Chondrocyte (in vitro differentiated cells): ENCODE results near the gene SEMA4D. TPM values are rescaled to one million over a fixed set of nuclear protein-coding genes. Genes with fewer than 3 reads are reported as not detected.

Experiments
- DNase-seq: peaks from one replicate; pipeline ENCODE4 v3.0.0; 2021; ENCODE audit warnings: mixed read lengths, low spot score
- H3K27ac Mint-ChIP-seq: one replicate; pipeline ENCODE4 v1.8.0; 2021; ENCODE audit warnings: mild to moderate bottlenecking, moderate library complexity, mixed read lengths; ENCODE audit not compliant: unreplicated experiment
- H3K27me3 Mint-ChIP-seq: 2 replicates; pipeline ENCODE4 v1.8.0; 2021; ENCODE audit warnings: low read depth, mixed read lengths
- H3K36me3 Mint-ChIP-seq: 2 replicates; pipeline ENCODE4 v1.8.0; 2021; ENCODE audit warnings: low read depth, mixed read lengths
- H3K4me1 Mint-ChIP-seq: 2 replicates; pipeline ENCODE4 v1.8.0; 2021; ENCODE audit warnings: low read depth, mild to moderate bottlenecking, mixed read lengths
- H3K4me3 Mint-ChIP-seq: one replicate; pipeline ENCODE4 v1.8.0; 2021; ENCODE audit warnings: mild to moderate bottlenecking, moderate library complexity, mixed read lengths; ENCODE audit not compliant: unreplicated experiment
- H3K9me3 Mint-ChIP-seq: 2 replicates; pipeline ENCODE4 v1.8.0; 2021; ENCODE audit warnings: low read depth, mixed read lengths
- CTCF ChIP-seq: fragments of 200-600 bp; sonication (generic); IDR thresholded peaks from 2 replicates; pipeline ENCODE4 v1.5.0; 2021; ENCODE audit warnings: antibody characterized with exemption, mild to moderate bottlenecking, moderate library complexity
- total RNA-seq: library from RNA; stranded (reverse); gene quantifications from 3 replicates; pipeline ENCODE4 v1.2.1, GENCODE V29; 2021

Gene SEMA4D
- total RNA-seq, 1 donor from 2014 or later = 3.8 TPM

- H3K36me3 Mint-ChIP-seq = peaks cover 1% of the 10 kb centered on the region
- no peak overlapping the region for H3K4me3 Mint-ChIP-seq
- H3K27me3 Mint-ChIP-seq = peaks cover 7% of the 10 kb centered on the region
- no peaks in the 10 kb centered on the region for H3K9me3 Mint-ChIP-seq
- H3K4me1 Mint-ChIP-seq = peaks cover 5% of the 10 kb centered on the region
- no peak overlapping the region for H3K27ac Mint-ChIP-seq
- no peak for TF ChIP-seq CTCF
- no peak for DNase-seq
Observed at GRCh38 chr9:89537166-89537565, 39.3 kb upstream of the SEMA4D start.

- no peaks in the 10 kb centered on the region for H3K9me3 Mint-ChIP-seq
- no peak overlapping the region for H3K4me3 Mint-ChIP-seq
- H3K4me1 Mint-ChIP-seq = peaks cover 5% of the 10 kb centered on the region
- H3K27ac Mint-ChIP-seq = no peak overlapping the region
- DNase-seq = no peak
- TF ChIP-seq CTCF = no peak
- H3K36me3 Mint-ChIP-seq = peaks cover 1% of the 10 kb centered on the region
- peaks cover 5% of the 10 kb centered on the region for H3K27me3 Mint-ChIP-seq
Observed at GRCh38 chr9:89536600-89536999, 38.7 kb upstream of the SEMA4D start.

- no peak for TF ChIP-seq CTCF
- H3K4me3 Mint-ChIP-seq = no peak overlapping the region
- H3K9me3 Mint-ChIP-seq = no peaks in the 10 kb centered on the region
- DNase-seq = no peak
- peaks cover 2% of the 10 kb centered on the region for H3K27me3 Mint-ChIP-seq
- peaks cover 1% of the 10 kb centered on the region for H3K36me3 Mint-ChIP-seq
- H3K4me1 Mint-ChIP-seq = peaks cover 5% of the 10 kb centered on the region
- H3K27ac Mint-ChIP-seq = no peak overlapping the region
Observed at GRCh38 chr9:89536145-89536574, 38.2 kb upstream of the SEMA4D start.

GRCh38 chr9:89535461-89535860 is 37.5 kb upstream of the SEMA4D start:
- Mint-ChIP-seq H3K4me3 (no peak overlapping the region), H3K4me1 (peaks cover 5% of the 10 kb centered on the region), H3K9me3 (no peaks in the 10 kb centered on the region), H3K27me3 (peaks cover 2% of the 10 kb centered on the region), H3K27ac (no peak overlapping the region), H3K36me3 (peaks cover 1% of the 10 kb centered on the region)
- no peak for DNase-seq
- TF ChIP-seq CTCF = no peak

- Mint-ChIP-seq H3K4me1 (peaks cover 5% of the 10 kb centered on the region), H3K27me3 (peaks cover 4% of the 10 kb centered on the region), H3K27ac (no peak overlapping the region), H3K4me3 (no peak overlapping the region), H3K9me3 (no peaks in the 10 kb centered on the region), H3K36me3 (peaks cover 1% of the 10 kb centered on the region)
- TF ChIP-seq CTCF = no peak
- no peak for DNase-seq
Observed at GRCh38 chr9:89534515-89535287, 36.8 kb upstream of the SEMA4D start.
